Stimulated activated CD4-positive, alpha-beta T cell treated with anti-CD3 and anti-CD28 coated beads, TNF-alpha, amount 100 ng/mL, for 4 hours (primary cell): ENCODE measurements around the gene C12orf75.
"Not testable (repeated sequence)": the region's sequence is repeated elsewhere in the genome, so short reads cannot be mapped to it uniquely, and the experiment has no call there.

Source experiments
- DNase-seq, 3 experiments: peaks; one replicate each; pipeline ENCODE4 v3.0.0-alpha.2; 2020; ENCODE audit warnings: low read depth in 3 of 3

The C12orf75 gene

GRCh38 chr12:105335856-105336255 lies 5.4 kb downstream of the C12orf75 start:
- no peak for DNase-seq

GRCh38 chr12:105336411-105336810 lies 5.9 kb downstream of the C12orf75 start:
- DNase-seq = no peak

GRCh38 chr12:105337391-105337790 lies 6.9 kb downstream of the C12orf75 start:
- no peak for DNase-seq

- DNase-seq = no peak
Observed at GRCh38 chr12:105338966-105339365, 8.5 kb downstream of the C12orf75 start.

GRCh38 chr12:105341010-105341409 lies 10.5 kb downstream of the C12orf75 start:
- DNase-seq = no peak

GRCh38 chr12:105341620-105342019 lies 11.1 kb downstream of the C12orf75 start:
- DNase-seq = not testable (repeated sequence)

GRCh38 chr12:105342464-105342863 lies 12.0 kb downstream of the C12orf75 start:
- no peak for DNase-seq

- DNase-seq = no peak
Observed at GRCh38 chr12:105343836-105344235, 13.3 kb downstream of the C12orf75 start.

- no peak for DNase-seq
Observed at GRCh38 chr12:105347499-105347898, 17.0 kb downstream of the C12orf75 start.

- no peak for DNase-seq
Observed at GRCh38 chr12:105348142-105348541, 17.7 kb downstream of the C12orf75 start.

GRCh38 chr12:105348561-105348960 lies 18.1 kb downstream of the C12orf75 start:
- DNase-seq = no peak

- DNase-seq = no peak
Observed at GRCh38 chr12:105349138-105349537, 18.6 kb downstream of the C12orf75 start.

GRCh38 chr12:105351523-105351922 lies 21.0 kb downstream of the C12orf75 start:
- no peak for DNase-seq

GRCh38 chr12:105352052-105352451 lies 21.6 kb downstream of the C12orf75 start:
- DNase-seq = no peak

GRCh38 chr12:105352940-105353635 lies 22.6 kb downstream of the C12orf75 start:
- no peak for DNase-seq

- no peak for DNase-seq
Observed at GRCh38 chr12:105355752-105356151, 25.3 kb downstream of the C12orf75 start.

GRCh38 chr12:105357162-105357691 lies 26.7 kb downstream of the C12orf75 start:
- no peak for DNase-seq

GRCh38 chr12:105358789-105359188 lies 28.3 kb downstream of the C12orf75 start:
- no peak for DNase-seq

GRCh38 chr12:105359856-105360255 lies 29.4 kb downstream of the C12orf75 start:
- no peak for DNase-seq

GRCh38 chr12:105363890-105364289 lies 33.4 kb downstream of the C12orf75 start:
- DNase-seq = no peak

GRCh38 chr12:105365231-105365630 lies 34.7 kb downstream of the C12orf75 start:
- DNase-seq = no peak

GRCh38 chr12:105368047-105368646 lies 37.7 kb downstream of the C12orf75 start:
- no peak for DNase-seq

GRCh38 chr12:105369014-105369413 lies 38.5 kb downstream of the C12orf75 start:
- no peak for DNase-seq
